Stimulated activated CD8-positive, alpha-beta memory T cell treated with anti-CD3 and anti-CD28 coated beads, Interleukin-7, amount 100 ng/mL, for 24 hours (primary cell): Measurements from ENCODE around the gene GALM.
"Not testable (repeated sequence)": the region's sequence is repeated elsewhere in the genome, so short reads cannot be mapped to it uniquely, and the experiment has no call there.

ENCODE experiments used
- DNase-seq: peaks from one replicate; pipeline ENCODE4 v3.0.0-alpha.2; 2020; ENCODE audit warnings: low read depth

Gene GALM

GRCh38 chr2:38650012-38650411 lies 15.9 kb upstream of the GALM start:
- no peak for DNase-seq

- no peak for DNase-seq
Measured at GRCh38 chr2:38650717-38651116, 15.2 kb upstream of the GALM start.

- no peak for DNase-seq
Measured at GRCh38 chr2:38652431-38653273, 13.3 kb upstream of the GALM start.

- DNase-seq, result no peak
Measured at GRCh38 chr2:38653380-38653714, 12.6 kb upstream of the GALM start.

- DNase-seq, result peak; percentile 23
Measured at GRCh38 chr2:38653715-38654527, 12.0 kb upstream of the GALM start.

- no peak for DNase-seq
Measured at GRCh38 chr2:38654528-38655381, 11.2 kb upstream of the GALM start.

- DNase-seq, result no peak
Measured at GRCh38 chr2:38655441-38655840, 10.5 kb upstream of the GALM start.

- DNase-seq, result no peak
Measured at GRCh38 chr2:38656866-38657480, 8.9 kb upstream of the GALM start.

GRCh38 chr2:38658613-38659012 lies 7.3 kb upstream of the GALM start:
- no peak for DNase-seq

GRCh38 chr2:38659115-38659514 lies 6.8 kb upstream of the GALM start:
- DNase-seq, result no peak

GRCh38 chr2:38660282-38660681 lies 5.6 kb upstream of the GALM start:
- no peak for DNase-seq

GRCh38 chr2:38661306-38661705 lies 4.6 kb upstream of the GALM start:
- DNase-seq, result no peak

GRCh38 chr2:38666556-38666910 lies 619 bp downstream of the GALM start:
- no peak for DNase-seq

- DNase-seq, result no peak
Measured at GRCh38 chr2:38668092-38668491, 2.2 kb downstream of the GALM start.

GRCh38 chr2:38668779-38669479 lies 3.0 kb downstream of the GALM start:
- DNase-seq, result no peak

- no peak for DNase-seq
Measured at GRCh38 chr2:38671303-38671702, 5.4 kb downstream of the GALM start.

GRCh38 chr2:38671946-38672345 lies 6.0 kb downstream of the GALM start:
- DNase-seq, result no peak

GRCh38 chr2:38672445-38673391 lies 6.8 kb downstream of the GALM start:
- no peak for DNase-seq

GRCh38 chr2:38676681-38677080 lies 10.8 kb downstream of the GALM start:
- DNase-seq, result no peak

- DNase-seq, result not testable (repeated sequence)
Measured at GRCh38 chr2:38680868-38681267, 15.0 kb downstream of the GALM start.
